Endothelial cell of umbilical vein (primary cell): ENCODE measurements around the gene ABCG2. TPM values are rescaled to one million over a fixed set of nuclear protein-coding genes. Genes with fewer than 3 reads are reported as not detected.

Experiments used
- BruUV-seq: library from RNA; stranded (reverse); fragments of 400-500 nt; replicated peaks from 2 replicates; lab custom pipeline; 2021; lab: Mats Ljungman, UMichigan
- CTCF ChIA-PET: fragments of 300-600, 350-600 bp; sonication (Branson Sonifier 250); formaldehyde crosslinking; loops from one replicate; lab custom pipeline; 2021; ENCODE audit warnings: antibody characterized with exemption, inconsistent platforms; lab: Charles Lee
- POLR2A ChIA-PET: fragments of 300-600, 350-600 bp; sonication (Branson Sonifier 250); formaldehyde crosslinking; loops from one replicate; lab custom pipeline; 2021; ENCODE audit warnings: antibody characterized with exemption, inconsistent platforms; lab: Charles Lee
- DNase-seq: peaks from one replicate; pipeline ENCODE4 v3.0.0-alpha.2; 2011; ENCODE audit warnings: low read depth, low spot score
- FAIRE-seq: peaks from 2 replicates; lab custom pipeline; 2011; peaks lifted over from hg19 to GRCh38; lab: Jason Lieb, UNC
- H2AFZ ChIP-seq: 2 replicates; pipeline ENCODE4 v1.6.0; 2012; ENCODE audit warnings: low read depth, low read length, control low read depth, inconsistent platforms
- H3K27ac ChIP-seq: 2 replicates; pipeline ENCODE4 v1.5.1; 2011; ENCODE audit warnings: low read depth, mild to moderate bottlenecking, control low read depth, low read length, moderate library complexity; ENCODE audit not compliant: insufficient read depth
- H3K27me3 ChIP-seq, 2 experiments: 2 replicates each; pipeline versions ENCODE4 v1.6.0 to v1.6.1; 2011; ENCODE audit warnings: low read length in 2 of 2, mixed read lengths in 1 of 2; ENCODE audit not compliant: control insufficient read depth in 2 of 2, insufficient read depth in 2 of 2
- H3K36me3 ChIP-seq, 2 experiments: 2 replicates in 1 of 2; 3 replicates in 1 of 2; pipeline ENCODE4 v1.5.1; 2011; ENCODE audit warnings: low read length in 2 of 2, mild to moderate bottlenecking in 1 of 2, moderate library complexity in 1 of 2; ENCODE audit not compliant: control insufficient read depth in 2 of 2, insufficient read depth in 2 of 2; ENCODE audit errors: extremely low read depth in 1 of 2
- H3K4me1 ChIP-seq: 3 replicates; pipeline ENCODE4 v1.5.1; 2011; ENCODE audit warnings: mild to moderate bottlenecking, low read length; ENCODE audit not compliant: control insufficient read depth, insufficient read depth; ENCODE audit errors: extremely low read depth
- H3K4me2 ChIP-seq: 2 replicates; pipeline ENCODE4 v1.6.1; 2011; ENCODE audit warnings: low read length, control low read depth, mixed read lengths; ENCODE audit not compliant: insufficient read depth
- H3K4me3 ChIP-seq, 3 experiments: fragments of 200-600 bp in 1 of 3; sonication (generic), shearing (Covaris generic) in 1 of 3; replicated peaks in 1 of 3; 2 replicates each; pipeline ENCODE4 v1.5.1; 2011 to 2016; ENCODE audit warnings: control low read depth in 3 of 3, low read length in 3 of 3, mild to moderate bottlenecking in 2 of 3, inconsistent platforms in 1 of 3, low read depth in 1 of 3, moderate library complexity in 1 of 3; ENCODE audit not compliant: insufficient read depth in 1 of 3
- H3K79me2 ChIP-seq: 2 replicates; pipeline ENCODE4 v1.6.0; 2012; ENCODE audit warnings: low read length, inconsistent platforms; ENCODE audit not compliant: control insufficient read depth, insufficient read depth
- H3K9ac ChIP-seq: replicated peaks from 2 replicates; pipeline ENCODE3; 2011; ENCODE audit warnings: low read length, control low read depth; ENCODE audit not compliant: insufficient read depth; ENCODE audit errors: extremely low read depth
- H3K9me1 ChIP-seq: replicated peaks from 3 replicates; pipeline ENCODE4 v1.6.0; 2011; ENCODE audit warnings: mild to moderate bottlenecking, low read length; ENCODE audit not compliant: control insufficient read depth, insufficient read depth; ENCODE audit errors: extremely low read depth
- H3K9me3 ChIP-seq: replicated peaks from 2 replicates; pipeline ENCODE4 v1.5.1; 2012; ENCODE audit warnings: low read length, inconsistent platforms; ENCODE audit not compliant: control insufficient read depth, insufficient read depth
- H4K20me1 ChIP-seq: replicated peaks from 2 replicates; pipeline ENCODE3; 2011; ENCODE audit warnings: mild to moderate bottlenecking, low read length; ENCODE audit not compliant: control insufficient read depth, insufficient read depth; ENCODE audit errors: extremely low read depth
- EZH2 ChIP-seq: IDR thresholded peaks from 2 replicates; pipeline ENCODE4 v1.6.1; 2012; ENCODE audit warnings: borderline replicate concordance, low read depth, mild to moderate bottlenecking, moderate library complexity, low read length, inconsistent platforms; ENCODE audit not compliant: severe bottlenecking
- FOS ChIP-seq: IDR thresholded peaks from 2 replicates; pipeline ENCODE4 v1.6.1; 2011; ENCODE audit warnings: mild to moderate bottlenecking, low read length, moderate library complexity, borderline replicate concordance; ENCODE audit not compliant: insufficient read depth
- GATA2 ChIP-seq: IDR thresholded peaks from 2 replicates; pipeline ENCODE4 v1.7.0; 2011; ENCODE audit warnings: low read depth, mild to moderate bottlenecking, moderate library complexity, mixed read lengths, low read length; ENCODE audit not compliant: insufficient read length, insufficient read depth
- JUN ChIP-seq: IDR thresholded peaks from 2 replicates; pipeline ENCODE4 v1.6.1; 2011; ENCODE audit warnings: borderline replicate concordance, low read depth; ENCODE audit not compliant: insufficient read length, insufficient read depth
- MYC ChIP-seq: IDR thresholded peaks from one replicate; pipeline ENCODE4 v1.6.1; 2011; ENCODE audit warnings: mild to moderate bottlenecking, low read depth, low read length
- POLR2A ChIP-seq: IDR thresholded peaks from 2 replicates; pipeline ENCODE4 v1.6.1; 2012; ENCODE audit warnings: low read depth, mild to moderate bottlenecking, control low read depth, low read length
- POLR2AphosphoS5 ChIP-seq: IDR thresholded peaks from 2 replicates; pipeline ENCODE4 v1.6.1; 2012; ENCODE audit warnings: low read depth, mild to moderate bottlenecking, control low read depth, low read length, moderate library complexity; ENCODE audit not compliant: insufficient read depth
- dilution Hi-C: fragments of 300-500 bp; cut with MboI; formaldehyde crosslinking; loops from one replicate; pipeline ENCODE4 v1.15.0; 2019; ENCODE audit warnings: low sequenced_read_pairs; ENCODE audit not compliant: extremely low pct_ligation_motif_present
- intact Hi-C: fragments of 100-400 bp; cut with micrococcal nuclease; formaldehyde crosslinking; loops from one replicate; pipeline ENCODE4 v1.10.0; 2022
- polyA plus RNA-seq, 4 experiments: library from polyadenylated mRNA; depleted of rRNA in 3 of 4; stranded (reverse) in 3 of 4; unstranded in 1 of 4; fragments of >200 nt; gene quantifications; 2 replicates each; pipeline versions ENCODE4 v1.2.1 to v1.2.3, GENCODE V29; 2011 to 2012; ENCODE audit warnings: missing spikeins in 1 of 4
- total RNA-seq: library from RNA; stranded (reverse); gene quantifications from 2 replicates; pipeline ENCODE4 v1.2.3, GENCODE V29; 2021
- TF ChIP-seq, protein P1 (sequence below): IDR thresholded peaks from 2 replicates; pipeline ENCODE4 v1.6.1; 2011; ENCODE audit not compliant: insufficient read depth, insufficient read length
- TF ChIP-seq, protein P2 (sequence below), 2 donors: IDR thresholded peaks; 1 replicate in 1 of 2; 2 replicates in 1 of 2; pipeline ENCODE4 v1.5.1; 2011; ENCODE audit warnings: low read length in 2 of 2, mild to moderate bottlenecking in 2 of 2, moderate library complexity in 2 of 2, control low read depth in 1 of 2, inconsistent platforms in 1 of 2, low read depth in 1 of 2; ENCODE audit not compliant: insufficient read depth in 1 of 2; ENCODE audit errors: extremely low read depth in 1 of 2

ABCG2 gene
- total and polyA plus RNA-seq, 2 donors (not counting 3 experiments of a cell fraction or from before 2014, with no cell fraction given) = 3.4 to 5.0 TPM

- CTCF ChIA-PET = interaction anchor here (1.3 kb wide), 1 partner anchor 31 kb away, joined by 4 read pairs; no protein-coding TSS in a partner anchor
- no peaks in the 10 kb centered on the region for H3K27me3 ChIP-seq
- no peak for DNase-seq
- POLR2A ChIA-PET = no interaction called here
- H4K20me1 ChIP-seq = no peaks in the 10 kb centered on the region
- no peaks in the 10 kb centered on the region for H3K9me3 ChIP-seq
- no peak overlapping the region for H2AFZ ChIP-seq
- H3K4me1 ChIP-seq = peaks cover 1% of the 10 kb centered on the region
- no peak overlapping the region for H3K4me3 ChIP-seq
- H3K27ac ChIP-seq = no peak overlapping the region
- no peak for TF ChIP-seq EZH2
- no peak for TF ChIP-seq POLR2AphosphoS5
- TF ChIP-seq, protein P1, sequence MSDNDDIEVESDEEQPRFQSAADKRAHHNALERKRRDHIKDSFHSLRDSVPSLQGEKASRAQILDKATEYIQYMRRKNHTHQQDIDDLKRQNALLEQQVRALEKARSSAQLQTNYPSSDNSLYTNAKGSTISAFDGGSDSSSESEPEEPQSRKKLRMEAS = no peak
- TF ChIP-seq, protein P2, sequence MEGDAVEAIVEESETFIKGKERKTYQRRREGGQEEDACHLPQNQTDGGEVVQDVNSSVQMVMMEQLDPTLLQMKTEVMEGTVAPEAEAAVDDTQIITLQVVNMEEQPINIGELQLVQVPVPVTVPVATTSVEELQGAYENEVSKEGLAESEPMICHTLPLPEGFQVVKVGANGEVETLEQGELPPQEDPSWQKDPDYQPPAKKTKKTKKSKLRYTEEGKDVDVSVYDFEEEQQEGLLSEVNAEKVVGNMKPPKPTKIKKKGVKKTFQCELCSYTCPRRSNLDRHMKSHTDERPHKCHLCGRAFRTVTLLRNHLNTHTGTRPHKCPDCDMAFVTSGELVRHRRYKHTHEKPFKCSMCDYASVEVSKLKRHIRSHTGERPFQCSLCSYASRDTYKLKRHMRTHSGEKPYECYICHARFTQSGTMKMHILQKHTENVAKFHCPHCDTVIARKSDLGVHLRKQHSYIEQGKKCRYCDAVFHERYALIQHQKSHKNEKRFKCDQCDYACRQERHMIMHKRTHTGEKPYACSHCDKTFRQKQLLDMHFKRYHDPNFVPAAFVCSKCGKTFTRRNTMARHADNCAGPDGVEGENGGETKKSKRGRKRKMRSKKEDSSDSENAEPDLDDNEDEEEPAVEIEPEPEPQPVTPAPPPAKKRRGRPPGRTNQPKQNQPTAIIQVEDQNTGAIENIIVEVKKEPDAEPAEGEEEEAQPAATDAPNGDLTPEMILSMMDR (IDR thresholded peaks at IDR 0.05; ENCODE audit: extremely low read depth in 1 of 2, insufficient read depth in 1 of 2, low read depth in 1 of 2, low read length in 2 of 2) = no peak
- no peak for TF ChIP-seq GATA2
- no peak for TF ChIP-seq MYC
- no peak for TF ChIP-seq POLR2A
- TF ChIP-seq FOS = no peak
- TF ChIP-seq JUN = no peak
- H3K79me2 ChIP-seq = no peaks in the 10 kb centered on the region
- no peaks in the 10 kb centered on the region for H3K36me3 ChIP-seq
- BruUV-seq = no TSS peak
- intact Hi-C loops = no loop called here
- no peak overlapping the region for H3K9ac ChIP-seq
- H3K4me2 ChIP-seq = no peak overlapping the region
- H3K9me1 ChIP-seq = no peaks in the 10 kb centered on the region
- no peak for FAIRE-seq
- dilution Hi-C loops = no loop called here
Measured at GRCh38 chr4:88112856-88113255, 45.6 kb downstream of the ABCG2 start.
